NOMO-1 treated with dmso at 0.1 percent for 144 hours (cell line): ENCODE data around the gene COMMD7.

Source experiments
- DNase-seq: peaks from one replicate; lab custom pipeline; 2025; ENCODE audit not compliant: unreplicated experiment; lab: John Stamatoyannopoulos, UW

The COMMD7 gene

GRCh38 chr20:32682508-32682987 lies 60.7 kb downstream of the COMMD7 start:
- DNase-seq = no peak

DNA sequence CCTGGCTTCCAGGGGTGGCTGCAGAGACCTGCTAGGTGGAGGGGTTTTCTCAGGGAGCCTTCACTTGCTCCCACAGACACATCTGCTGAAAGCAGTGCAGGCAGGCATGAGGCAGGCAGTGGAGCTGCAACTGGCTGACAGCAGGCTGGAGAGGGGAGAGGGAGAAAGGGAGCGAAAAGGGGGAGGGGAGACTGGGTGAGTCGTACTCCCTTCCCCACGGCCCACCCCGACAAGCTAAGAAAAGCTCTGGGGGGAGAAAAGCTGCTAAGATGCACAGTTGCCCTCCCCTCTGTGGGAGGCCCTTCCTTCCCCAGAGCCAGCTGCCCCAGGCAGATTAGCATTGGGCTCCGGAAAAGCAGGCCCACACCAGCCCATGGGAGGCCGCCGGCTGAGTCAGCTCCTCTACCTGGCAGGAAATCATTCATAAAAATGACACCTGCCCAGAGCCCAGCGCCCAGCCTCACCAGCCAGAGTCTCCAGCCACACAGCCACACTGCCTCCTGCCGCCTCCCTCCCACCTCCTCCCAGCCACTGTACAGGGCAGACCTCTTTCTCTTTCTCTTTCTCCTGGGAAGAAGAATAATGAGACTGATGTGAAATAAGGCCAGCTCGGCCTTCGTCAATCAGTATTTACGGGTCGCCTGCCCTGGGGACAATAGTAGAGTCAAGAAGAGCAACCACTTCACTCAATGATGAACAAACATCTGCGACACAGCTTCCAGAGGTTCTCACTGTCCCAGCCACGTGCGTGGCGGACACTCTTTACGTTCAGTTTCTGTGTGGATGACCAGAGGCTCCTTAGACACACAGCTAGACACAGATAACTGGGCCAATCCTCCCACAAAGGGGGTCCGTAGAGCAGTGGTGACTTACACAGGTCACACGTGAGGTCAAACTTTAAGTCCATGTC lies 61.8 kb downstream of the COMMD7 start:
- DNase-seq = no peak

DNA sequence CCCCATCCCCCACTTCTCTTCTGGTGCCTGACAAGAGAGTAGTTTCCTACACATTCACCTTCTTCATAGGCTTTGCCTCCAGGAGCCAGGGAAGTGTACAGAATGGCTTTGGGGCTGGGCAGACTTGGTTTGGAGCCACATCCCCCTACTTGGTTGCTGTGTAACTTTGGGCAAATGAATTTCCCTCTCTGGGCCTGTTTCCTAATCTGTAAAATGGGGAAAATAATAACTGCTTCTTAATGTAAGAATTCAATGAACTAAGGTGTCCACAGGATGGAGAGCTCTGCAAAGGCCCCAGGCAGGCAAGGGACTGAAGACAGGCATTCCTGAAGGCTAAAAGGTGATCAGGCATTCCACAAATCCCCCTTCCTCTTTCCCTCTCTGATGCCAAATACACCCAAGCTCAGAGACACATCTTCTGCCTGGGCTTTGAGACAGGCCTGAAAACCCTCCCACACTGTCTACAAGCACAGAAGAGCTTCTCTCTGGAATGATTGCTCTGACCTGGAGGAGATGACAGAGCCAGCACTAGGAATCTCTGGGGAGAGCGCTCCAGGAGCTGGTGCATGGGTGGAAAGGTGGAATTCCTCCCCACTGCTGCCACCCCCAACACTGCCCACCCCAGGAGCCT lies 62.6 kb downstream of the COMMD7 start:
- no peak for DNase-seq

DNA sequence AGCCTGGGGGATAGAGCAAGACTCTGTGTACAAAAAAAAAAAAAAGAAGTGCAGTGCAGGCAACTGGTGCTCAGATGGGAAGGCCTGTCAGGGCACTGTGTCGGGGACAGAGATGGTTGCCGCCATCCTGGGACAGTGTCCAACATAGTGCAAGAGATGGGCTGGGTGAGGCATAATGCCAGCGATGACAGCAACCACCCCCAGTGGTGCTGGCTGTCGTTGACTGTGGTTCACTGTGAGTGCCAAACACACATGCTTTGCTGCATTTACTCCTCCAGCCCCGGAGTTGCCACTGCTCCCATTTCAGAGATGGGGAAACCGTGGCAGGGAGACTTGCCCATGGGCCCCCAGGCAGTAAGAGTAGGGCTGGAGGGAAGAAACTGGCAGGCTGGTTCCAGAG lies 64.3 kb downstream of the COMMD7 start:
- no peak for DNase-seq

DNA sequence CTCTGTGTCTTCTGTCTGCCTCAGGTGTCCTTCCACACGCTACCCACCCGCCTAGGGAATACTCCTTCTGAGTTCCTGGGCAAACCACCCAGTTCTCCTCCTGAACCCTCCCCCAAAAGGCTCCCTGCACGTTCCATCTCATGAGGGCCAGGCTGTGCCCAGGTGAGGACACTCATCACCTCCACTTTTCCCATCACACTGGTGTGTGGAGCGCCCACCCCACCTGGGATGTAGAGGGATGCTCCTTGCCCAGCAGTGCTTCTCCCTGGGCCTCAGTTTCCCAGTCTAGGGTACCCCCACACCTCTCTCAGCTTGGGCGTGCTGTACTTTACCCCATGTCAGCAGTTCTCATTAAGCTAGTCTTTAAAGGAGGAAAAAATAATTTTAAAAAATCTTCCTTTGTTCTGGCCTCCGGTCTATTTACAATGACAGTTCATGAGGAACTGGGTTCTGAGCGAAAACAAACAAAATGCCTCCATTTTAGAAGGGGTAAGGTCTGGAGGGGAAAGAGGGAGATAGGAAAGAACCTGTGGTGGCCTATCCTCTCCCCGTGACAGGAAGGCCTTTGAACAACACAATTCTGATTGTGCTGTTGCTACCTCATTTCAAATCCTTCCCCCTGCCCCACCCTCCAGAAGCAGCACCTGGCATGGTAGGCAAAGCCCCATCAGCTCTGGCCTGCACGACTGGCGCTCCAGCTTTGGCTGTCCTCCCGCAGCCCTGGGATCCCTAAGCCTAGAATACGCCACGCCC lies 67.9 kb downstream of the COMMD7 start:
- no peak for DNase-seq

- DNase-seq = peak; percentile 91
Measured at GRCh38 chr20:32674362-32674789, 68.9 kb downstream of the COMMD7 start.

GRCh38 chr20:32672982-32673851 lies 70.0 kb downstream of the COMMD7 start:
- DNase-seq = peak; percentile 61

DNA sequence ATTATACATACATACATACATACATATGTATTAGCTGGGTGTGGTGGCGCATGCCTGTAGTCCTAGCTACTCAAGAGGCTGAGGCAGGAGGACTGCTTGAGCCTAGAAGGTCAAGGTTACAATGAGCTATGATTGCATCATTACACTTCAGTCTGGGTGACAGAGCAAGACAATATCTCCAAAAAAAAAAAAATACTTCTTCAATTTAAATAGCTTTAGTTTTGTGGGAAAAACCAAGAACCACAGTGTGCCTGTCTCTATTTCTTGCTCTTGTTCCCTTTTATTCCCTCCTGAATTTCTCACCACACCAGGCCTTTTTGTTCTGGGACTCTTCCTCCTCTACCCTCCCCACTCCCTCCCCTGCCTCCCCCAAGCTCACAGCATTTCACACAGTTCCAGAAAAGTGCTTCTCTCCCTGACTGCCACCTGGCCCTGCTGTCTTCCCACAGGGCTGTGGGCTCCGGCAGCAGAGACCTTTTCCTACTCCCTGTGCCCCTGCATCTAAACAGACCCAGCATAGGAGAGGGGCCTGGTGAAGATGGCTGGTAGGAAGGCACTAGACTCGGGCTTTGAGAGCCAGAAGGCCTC lies 70.8 kb downstream of the COMMD7 start:
- no peak for DNase-seq

GRCh38 chr20:32670773-32671455 lies 72.4 kb downstream of the COMMD7 start:
- DNase-seq = no peak

- DNase-seq = no peak
Measured at GRCh38 chr20:32667027-32667426, 76.2 kb downstream of the COMMD7 start.

- no peak for DNase-seq
Measured at GRCh38 chr20:32664678-32665159, 78.5 kb downstream of the COMMD7 start.

DNA sequence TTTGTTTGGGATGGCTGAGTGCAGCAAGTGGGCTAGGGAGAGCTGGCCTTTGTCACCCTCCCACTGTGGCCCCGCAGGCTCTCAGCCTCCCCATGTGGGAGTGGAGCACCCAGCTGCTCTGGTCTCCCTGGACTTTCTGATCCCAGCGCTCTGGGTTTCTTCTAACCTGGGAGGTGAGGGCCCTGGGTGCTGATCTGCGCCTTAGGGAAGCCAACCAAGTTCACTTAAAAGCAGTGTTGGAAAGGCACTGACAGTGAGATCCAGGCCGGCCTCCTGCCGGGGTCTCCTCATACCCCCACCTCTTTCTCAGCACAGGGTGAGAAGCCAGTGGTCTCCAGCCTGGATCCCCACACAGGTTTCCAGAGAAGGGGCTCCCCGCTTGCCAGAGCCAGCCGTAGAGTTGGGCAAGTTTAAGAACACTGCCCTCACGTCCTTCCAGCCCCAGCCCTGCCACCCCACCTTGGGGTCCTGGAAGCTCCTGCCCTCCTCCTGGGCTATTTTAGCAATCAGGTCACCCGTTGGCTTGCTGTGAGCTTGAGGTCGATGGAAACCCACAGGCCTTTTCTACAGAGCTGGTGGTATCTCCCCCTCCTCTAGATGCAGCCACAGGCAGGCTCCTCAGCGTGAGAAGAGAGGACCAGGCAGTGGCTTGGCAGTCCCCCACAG lies 79.1 kb downstream of the COMMD7 start:
- no peak for DNase-seq

GRCh38 chr20:32663335-32664011 lies 79.8 kb downstream of the COMMD7 start:
- no peak for DNase-seq

- no peak for DNase-seq
Measured at GRCh38 chr20:32661820-32662528, 81.3 kb downstream of the COMMD7 start.

GRCh38 chr20:32660661-32661060 lies 82.6 kb downstream of the COMMD7 start:
- DNase-seq = no peak

GRCh38 chr20:32656827-32657226 lies 86.4 kb downstream of the COMMD7 start:
- no peak for DNase-seq

DNA sequence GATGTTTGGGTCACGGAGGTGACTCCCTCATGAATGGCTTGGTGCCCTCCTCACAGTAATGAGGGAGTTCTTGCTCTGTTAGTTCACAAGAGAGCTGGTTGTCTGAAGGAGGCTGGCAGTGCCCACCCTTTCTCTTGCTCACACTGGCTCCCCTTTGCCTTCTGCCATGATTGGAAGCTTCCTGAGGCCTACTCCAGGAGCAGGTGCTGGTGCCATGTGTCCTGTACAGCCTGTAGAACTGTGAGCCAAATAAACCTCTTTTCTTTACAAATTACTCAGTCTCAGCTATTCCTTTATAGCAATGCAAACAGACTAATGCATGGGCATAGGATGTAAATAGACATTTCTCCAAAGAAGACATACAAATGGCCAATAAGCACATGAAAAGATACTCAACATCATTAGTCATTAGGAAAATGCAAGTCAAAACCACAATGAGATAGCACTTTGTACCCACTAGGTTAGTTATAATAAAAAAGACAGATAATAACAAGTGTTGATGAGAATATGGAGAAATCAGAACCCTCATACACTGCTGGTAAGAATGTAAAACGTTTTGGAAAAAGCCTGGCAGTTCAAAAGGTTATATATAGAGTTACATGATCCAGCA lies 87.3 kb downstream of the COMMD7 start:
- no peak for DNase-seq
